GM12878 (cell line): ENCODE results near the gene RASSF8.

Experiments
- CHD1 ChIP-seq: IDR thresholded peaks from 2 replicates; pipeline ENCODE4 v1.6.1; 2012; ENCODE audit warnings: low read depth, low read length, improper control_type of control experiment
- CREM ChIP-seq: IDR thresholded peaks from 2 replicates; pipeline ENCODE4 v1.6.1; 2014; ENCODE audit warnings: antibody characterized with exemption, low read depth
- NFYB ChIP-seq: IDR thresholded peaks from 2 replicates; pipeline ENCODE4 v1.6.1; 2011; ENCODE audit warnings: low read depth, mild to moderate bottlenecking, low read length, improper control_type of control experiment, moderate library complexity; ENCODE audit not compliant: insufficient read depth
- PAX5 ChIP-seq: IDR thresholded peaks from 2 replicates; pipeline ENCODE4 v1.6.1; 2011; ENCODE audit warnings: low read depth, low read length, borderline replicate concordance
- POLR2A ChIP-seq: IDR thresholded peaks from 2 replicates; pipeline ENCODE4 v1.6.1; 2011; ENCODE audit warnings: low read depth, mild to moderate bottlenecking, low read length
- TF ChIP-seq, protein P1 (sequence below): IDR thresholded peaks from 2 replicates; pipeline ENCODE4 v1.6.1; 2012; ENCODE audit warnings: low read depth, low read length, improper control_type of control experiment
- TF ChIP-seq, protein P2 (sequence below), 3 experiments: IDR thresholded peaks in 2 of 3; conservative IDR thresholded peaks in 1 of 3; 2 replicates each; pipeline ENCODE4 v1.5.1; 2011; ENCODE audit warnings: low read depth in 3 of 3, low read length in 3 of 3, mild to moderate bottlenecking in 3 of 3, control low read depth in 2 of 3, moderate library complexity in 2 of 3, inconsistent platforms in 1 of 3, mixed read lengths in 1 of 3; ENCODE audit not compliant: control insufficient read depth in 2 of 3, insufficient read depth in 1 of 3; ENCODE audit errors: extremely low read depth in 1 of 3
- TF ChIP-seq, protein P3 (sequence below): IDR thresholded peaks from 2 replicates; pipeline ENCODE4 v1.6.1; 2012; ENCODE audit warnings: mild to moderate bottlenecking, low read depth, low read length
- TF ChIP-seq, protein P4 (sequence below): IDR thresholded peaks from 2 replicates; pipeline ENCODE4 v1.6.1; 2011; ENCODE audit warnings: low read depth, low read length, improper control_type of control experiment, borderline replicate concordance

DNA sequence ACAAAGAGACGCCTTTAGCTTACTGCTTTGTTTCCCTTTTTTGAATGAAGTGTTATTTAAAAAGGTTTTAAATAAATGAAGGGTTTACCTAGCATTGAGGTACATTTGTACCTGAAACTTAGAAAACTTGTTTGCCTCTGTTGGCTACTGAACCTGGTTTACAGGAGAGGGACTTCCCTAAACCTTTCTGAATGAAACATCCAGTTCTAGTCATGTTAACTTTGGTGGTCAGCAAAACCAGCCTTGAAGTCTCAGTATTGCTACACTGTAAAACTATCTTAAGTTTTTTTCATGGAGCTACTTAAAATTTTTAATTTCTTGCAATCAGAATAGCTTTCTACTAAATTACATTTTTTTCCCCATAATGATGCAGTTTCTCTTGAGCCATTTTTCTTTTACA is 38.2 kb downstream of the RASSF8 start:
- TF ChIP-seq, protein P1, sequence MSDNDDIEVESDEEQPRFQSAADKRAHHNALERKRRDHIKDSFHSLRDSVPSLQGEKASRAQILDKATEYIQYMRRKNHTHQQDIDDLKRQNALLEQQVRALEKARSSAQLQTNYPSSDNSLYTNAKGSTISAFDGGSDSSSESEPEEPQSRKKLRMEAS = no peak
- TF ChIP-seq CHD1 (no peak), NFYB (no peak), CREM (no peak), PAX5 (no peak), POLR2A (no peak)
- TF ChIP-seq, protein P2, sequence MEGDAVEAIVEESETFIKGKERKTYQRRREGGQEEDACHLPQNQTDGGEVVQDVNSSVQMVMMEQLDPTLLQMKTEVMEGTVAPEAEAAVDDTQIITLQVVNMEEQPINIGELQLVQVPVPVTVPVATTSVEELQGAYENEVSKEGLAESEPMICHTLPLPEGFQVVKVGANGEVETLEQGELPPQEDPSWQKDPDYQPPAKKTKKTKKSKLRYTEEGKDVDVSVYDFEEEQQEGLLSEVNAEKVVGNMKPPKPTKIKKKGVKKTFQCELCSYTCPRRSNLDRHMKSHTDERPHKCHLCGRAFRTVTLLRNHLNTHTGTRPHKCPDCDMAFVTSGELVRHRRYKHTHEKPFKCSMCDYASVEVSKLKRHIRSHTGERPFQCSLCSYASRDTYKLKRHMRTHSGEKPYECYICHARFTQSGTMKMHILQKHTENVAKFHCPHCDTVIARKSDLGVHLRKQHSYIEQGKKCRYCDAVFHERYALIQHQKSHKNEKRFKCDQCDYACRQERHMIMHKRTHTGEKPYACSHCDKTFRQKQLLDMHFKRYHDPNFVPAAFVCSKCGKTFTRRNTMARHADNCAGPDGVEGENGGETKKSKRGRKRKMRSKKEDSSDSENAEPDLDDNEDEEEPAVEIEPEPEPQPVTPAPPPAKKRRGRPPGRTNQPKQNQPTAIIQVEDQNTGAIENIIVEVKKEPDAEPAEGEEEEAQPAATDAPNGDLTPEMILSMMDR (IDR thresholded peaks at IDR 0.05 in 2 of 3, conservative IDR thresholded peaks at IDR 0.05 in 1 of 3; ENCODE audit: control insufficient read depth in 2 of 3, extremely low read depth in 1 of 3, insufficient read depth in 1 of 3, low read depth in 3 of 3, low read length in 3 of 3) = no peak
- TF ChIP-seq, protein P3, sequence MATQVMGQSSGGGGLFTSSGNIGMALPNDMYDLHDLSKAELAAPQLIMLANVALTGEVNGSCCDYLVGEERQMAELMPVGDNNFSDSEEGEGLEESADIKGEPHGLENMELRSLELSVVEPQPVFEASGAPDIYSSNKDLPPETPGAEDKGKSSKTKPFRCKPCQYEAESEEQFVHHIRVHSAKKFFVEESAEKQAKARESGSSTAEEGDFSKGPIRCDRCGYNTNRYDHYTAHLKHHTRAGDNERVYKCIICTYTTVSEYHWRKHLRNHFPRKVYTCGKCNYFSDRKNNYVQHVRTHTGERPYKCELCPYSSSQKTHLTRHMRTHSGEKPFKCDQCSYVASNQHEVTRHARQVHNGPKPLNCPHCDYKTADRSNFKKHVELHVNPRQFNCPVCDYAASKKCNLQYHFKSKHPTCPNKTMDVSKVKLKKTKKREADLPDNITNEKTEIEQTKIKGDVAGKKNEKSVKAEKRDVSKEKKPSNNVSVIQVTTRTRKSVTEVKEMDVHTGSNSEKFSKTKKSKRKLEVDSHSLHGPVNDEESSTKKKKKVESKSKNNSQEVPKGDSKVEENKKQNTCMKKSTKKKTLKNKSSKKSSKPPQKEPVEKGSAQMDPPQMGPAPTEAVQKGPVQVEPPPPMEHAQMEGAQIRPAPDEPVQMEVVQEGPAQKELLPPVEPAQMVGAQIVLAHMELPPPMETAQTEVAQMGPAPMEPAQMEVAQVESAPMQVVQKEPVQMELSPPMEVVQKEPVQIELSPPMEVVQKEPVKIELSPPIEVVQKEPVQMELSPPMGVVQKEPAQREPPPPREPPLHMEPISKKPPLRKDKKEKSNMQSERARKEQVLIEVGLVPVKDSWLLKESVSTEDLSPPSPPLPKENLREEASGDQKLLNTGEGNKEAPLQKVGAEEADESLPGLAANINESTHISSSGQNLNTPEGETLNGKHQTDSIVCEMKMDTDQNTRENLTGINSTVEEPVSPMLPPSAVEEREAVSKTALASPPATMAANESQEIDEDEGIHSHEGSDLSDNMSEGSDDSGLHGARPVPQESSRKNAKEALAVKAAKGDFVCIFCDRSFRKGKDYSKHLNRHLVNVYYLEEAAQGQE = no peak
- TF ChIP-seq, protein P4, sequence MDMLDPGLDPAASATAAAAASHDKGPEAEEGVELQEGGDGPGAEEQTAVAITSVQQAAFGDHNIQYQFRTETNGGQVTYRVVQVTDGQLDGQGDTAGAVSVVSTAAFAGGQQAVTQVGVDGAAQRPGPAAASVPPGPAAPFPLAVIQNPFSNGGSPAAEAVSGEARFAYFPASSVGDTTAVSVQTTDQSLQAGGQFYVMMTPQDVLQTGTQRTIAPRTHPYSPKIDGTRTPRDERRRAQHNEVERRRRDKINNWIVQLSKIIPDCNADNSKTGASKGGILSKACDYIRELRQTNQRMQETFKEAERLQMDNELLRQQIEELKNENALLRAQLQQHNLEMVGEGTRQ = no peak
